HEK293 (cell line): ENCODE results near the gene EZH1.

Source experiments
- CTCF ChIA-PET: fragments of 350-600 bp; formaldehyde crosslinking; extraction: SDS; loops from one replicate; lab custom pipeline; 2021; ENCODE audit warnings: antibody characterized with exemption; lab: Yijun Ruan, JAX
- POLR2A ChIA-PET: fragments of 300-600 bp; formaldehyde crosslinking; extraction: SDS; loops from one replicate; lab custom pipeline; 2020; ENCODE audit warnings: antibody characterized with exemption, inconsistent platforms; lab: Yijun Ruan, JAX
- H3K27ac ChIP-seq: fragments of 200-500 bp; sonication (Bioruptor generic); 2 replicates; pipeline ENCODE4 v1.5.1; 2014; ENCODE audit warnings: low read depth, low read length, control low read depth, inconsistent platforms; ENCODE audit errors: extremely low read depth
- H3K36me3 ChIP-seq, 2 experiments: fragments of 200-500 bp in 1 of 2; sonication (Bioruptor generic) in 1 of 2; 1 replicate in 1 of 2; 2 replicates in 1 of 2; pipeline ENCODE4 v1.5.1; 2014 to 2017; ENCODE audit warnings: inconsistent platforms in 2 of 2, low read length in 2 of 2; ENCODE audit not compliant: control insufficient read depth in 2 of 2, insufficient read depth in 1 of 2
- H3K4me1 ChIP-seq: fragments of 200-500 bp; sonication (Bioruptor generic); 2 replicates; pipeline ENCODE4 v1.5.1; 2014; ENCODE audit warnings: mild to moderate bottlenecking, low read length, inconsistent platforms; ENCODE audit not compliant: control insufficient read depth, insufficient read depth
- H3K4me3 ChIP-seq: 2 replicates; pipeline ENCODE4 v1.5.1; 2011; ENCODE audit warnings: low read depth, mild to moderate bottlenecking, control low read depth, low read length, moderate library complexity
- H3K9me3 ChIP-seq: fragments of 200-500 bp; sonication (Bioruptor generic); 2 replicates; pipeline ENCODE4 v1.5.1; 2014; ENCODE audit warnings: low read depth, low read length, inconsistent platforms; ENCODE audit not compliant: control insufficient read depth, insufficient read depth
- BCL6B ChIP-seq: fragments of 450-650 bp; formaldehyde crosslinking; IDR thresholded peaks from 2 replicates; pipeline ENCODE4 v1.5.1; 2017; ENCODE audit warnings: missing biosample characterization, missing genetic modification characterization
- PRDM10 ChIP-seq: fragments of 450-650 bp; formaldehyde crosslinking; IDR thresholded peaks from 2 replicates; pipeline ENCODE4 v1.5.1; 2016; ENCODE audit warnings: missing biosample characterization, missing genetic modification characterization
- TSHZ1 ChIP-seq: fragments of 450-650 bp; formaldehyde crosslinking; IDR thresholded peaks from 2 replicates; pipeline ENCODE4 v1.5.1; 2016; ENCODE audit warnings: missing biosample characterization, missing genetic modification characterization, borderline replicate concordance
- ZBTB48 ChIP-seq: fragments of 450-650 bp; formaldehyde crosslinking; IDR thresholded peaks from 2 replicates; pipeline ENCODE4 v1.5.1; 2016; ENCODE audit warnings: missing biosample characterization, missing genetic modification characterization
- ZBTB49 ChIP-seq: fragments of 450-650 bp; formaldehyde crosslinking; IDR thresholded peaks from 2 replicates; pipeline ENCODE4 v1.5.1; 2016; ENCODE audit warnings: missing biosample characterization, missing genetic modification characterization, low read depth
- ZEB2 ChIP-seq: fragments of 450-650 bp; formaldehyde crosslinking; IDR thresholded peaks from 2 replicates; pipeline ENCODE4 v1.5.1; 2016; ENCODE audit warnings: missing biosample characterization, missing genetic modification characterization
- ZNF148 ChIP-seq: fragments of 450-650 bp; formaldehyde crosslinking; IDR thresholded peaks from 2 replicates; pipeline ENCODE4 v1.5.0; 2017; ENCODE audit warnings: missing biosample characterization, missing genetic modification characterization, borderline replicate concordance
- ZNF19 ChIP-seq: fragments of 450-650 bp; formaldehyde crosslinking; IDR thresholded peaks from 2 replicates; pipeline ENCODE4; 2016; ENCODE audit warnings: missing biosample characterization, missing genetic modification characterization, low read depth
- ZNF2 ChIP-seq: fragments of 450-650 bp; formaldehyde crosslinking; IDR thresholded peaks from 2 replicates; pipeline ENCODE4 v1.5.1; 2016; ENCODE audit warnings: missing biosample characterization, missing genetic modification characterization
- ZNF221 ChIP-seq: fragments of 450-650 bp; formaldehyde crosslinking; IDR thresholded peaks from 2 replicates; pipeline ENCODE4 v1.5.1; 2017; ENCODE audit warnings: missing biosample characterization, missing genetic modification characterization, borderline replicate concordance
- ZNF391 ChIP-seq: fragments of 450-650 bp; formaldehyde crosslinking; IDR thresholded peaks from 2 replicates; pipeline ENCODE4 v1.5.1; 2016; ENCODE audit warnings: low read depth, missing biosample characterization, missing genetic modification characterization, borderline replicate concordance
- ZNF473 ChIP-seq: fragments of 450-650 bp; formaldehyde crosslinking; IDR thresholded peaks from 2 replicates; pipeline ENCODE4 v1.5.1; 2017; ENCODE audit warnings: missing biosample characterization, missing genetic modification characterization
- ZNF513 ChIP-seq: fragments of 450-650 bp; IDR thresholded peaks from 2 replicates; pipeline ENCODE4 v1.5.1; 2018; ENCODE audit warnings: missing biosample characterization, missing genetic modification characterization
- ZNF530 ChIP-seq: fragments of 450-650 bp; formaldehyde crosslinking; IDR thresholded peaks from 2 replicates; pipeline ENCODE4 v1.5.1; 2016; ENCODE audit warnings: low read depth, missing biosample characterization, missing genetic modification characterization
- ZNF585B ChIP-seq: fragments of 450-650 bp; formaldehyde crosslinking; IDR thresholded peaks from 2 replicates; pipeline ENCODE4 v1.5.1; 2016; ENCODE audit warnings: missing biosample characterization, missing genetic modification characterization
- ZNF629 ChIP-seq: fragments of 450-650 bp; formaldehyde crosslinking; IDR thresholded peaks from 2 replicates; pipeline ENCODE4 v1.5.1; 2017; ENCODE audit warnings: missing biosample characterization, missing genetic modification characterization
- ZNF692 ChIP-seq: fragments of 450-650 bp; formaldehyde crosslinking; IDR thresholded peaks from 2 replicates; pipeline ENCODE4 v1.5.1; 2016; ENCODE audit warnings: missing biosample characterization, missing genetic modification characterization

The EZH1 gene

GRCh38 chr17:42783791-42784138 lies 38.9 kb upstream of the EZH1 start:
- Histone ChIP-seq H3K4me3 (no peak overlapping the region), H3K27ac (no peak overlapping the region), H3K4me1 (peaks cover 5% of the 10 kb centered on the region; the same call in 1 of the 2 replicates), H3K9me3 (no peaks in the 10 kb centered on the region), H3K36me3 (peaks cover 0 to 28% of the 10 kb centered on the region in 2 experiments; a peak in 1 of 3 replicates)
- ChIA-PET CTCF (interaction anchor here (0.5 kb wide), 1 partner anchor 10 kb away, joined by 3 read pairs; the partner anchor contains the start of gene VPS25), POLR2A (interaction anchor here (0.8 to 1.1 kb wide), 3 partner anchors 10 to 174 kb away, joined by 3 to 7 read pairs (median 3); partner anchors contain the start of genes CNTD1, COA3, RETREG3 and TUBG1)
- no peak for TF ChIP-seq ZNF513
- TF ChIP-seq ZNF2 (tag by site-specific recombination) = no peak
- TF ChIP-seq ZNF692 (tag by site-specific recombination) = no peak
- TF ChIP-seq ZNF148 (tag by site-specific recombination) = no peak
- no peak for TF ChIP-seq ZNF585B (tag by site-specific recombination)
- TF ChIP-seq ZNF221 = no peak
- TF ChIP-seq ZNF629 = no peak
- no peak for TF ChIP-seq ZNF391 (tag by site-specific recombination)
- TF ChIP-seq ZNF530 (tag by site-specific recombination) = no peak
- TF ChIP-seq ZBTB48 (tag by site-specific recombination) = no peak
- TF ChIP-seq ZNF473 = no peak
- TF ChIP-seq BCL6B (tag by site-specific recombination) = no peak
- TF ChIP-seq TSHZ1 (tag by site-specific recombination) = no peak
- no peak for TF ChIP-seq PRDM10 (tag by site-specific recombination)
- TF ChIP-seq ZBTB49 (tag by site-specific recombination) = no peak
- TF ChIP-seq ZEB2 (tag by site-specific recombination) = no peak
- TF ChIP-seq ZNF19 (tag by site-specific recombination) = no peak
